AG04450 (cell line): ENCODE data around the gene CCDC71. TPM values are rescaled to one million over a fixed set of nuclear protein-coding genes. Genes with fewer than 3 reads are reported as not detected.
A peak's percentile ranks its signal among the peaks of the same experiment; 100 is the strongest.

Source experiments
- CTCF ChIA-PET: fragments of 300-600, 350-600 bp; formaldehyde crosslinking; extraction: SDS; loops from one replicate; lab custom pipeline; 2022; ENCODE audit warnings: antibody characterized with exemption, inconsistent platforms; lab: Charles Lee
- POLR2A ChIA-PET: fragments of 350-600 bp; formaldehyde crosslinking; extraction: SDS; loops from one replicate; lab custom pipeline; 2021; ENCODE audit warnings: antibody characterized with exemption, inconsistent platforms; lab: Yijun Ruan, JAX
- DNase-seq: peaks from one replicate; pipeline ENCODE4 v3.0.0-alpha.2; 2011; ENCODE audit warnings: low read depth, low spot score
- H3K27ac ChIP-seq: one replicate; pipeline ENCODE4 v1.5.1; 2012; ENCODE audit warnings: low read depth, low read length, control low read depth
- H3K27me3 ChIP-seq: one replicate; pipeline ENCODE4 v1.6.0; 2012; ENCODE audit warnings: low read length; ENCODE audit not compliant: control insufficient read depth, insufficient read depth
- H3K4me3 ChIP-seq: 2 replicates; pipeline ENCODE4 v1.5.1; 2011; ENCODE audit warnings: mild to moderate bottlenecking, low read depth, low read length, control low read depth
- H3K9me3 ChIP-seq: 2 replicates; pipeline ENCODE4 v1.5.1; 2012; ENCODE audit warnings: low read length; ENCODE audit not compliant: control insufficient read depth, insufficient read depth
- CTCF ChIP-seq: IDR thresholded peaks from 2 replicates; pipeline ENCODE4 v1.5.1; 2011; ENCODE audit warnings: low read depth, low read length, control low read depth, inconsistent platforms
- polyA plus RNA-seq: library from polyadenylated mRNA; depleted of rRNA; stranded (reverse); fragments of >200 nt; gene quantifications from 2 replicates; pipeline ENCODE4 v1.2.3, GENCODE V29; 2011

CCDC71 gene
- polyA plus RNA-seq, 1 experiment, result 19.6 TPM

- H3K9me3 ChIP-seq, result no peaks in the 10 kb centered on the region
- POLR2A ChIA-PET, result interaction anchor here (0.9 kb wide), 1 partner anchor 30 kb away, joined by 4 read pairs; the partner anchor contains the start of gene QARS1
- H3K4me3 ChIP-seq, result peak overlapping the region; percentile 22; the same call in 1 of the 2 replicates
- CTCF ChIA-PET, result no interaction called here
- no peak for TF ChIP-seq CTCF
- DNase-seq, result no peak
- no peaks in the 10 kb centered on the region for H3K27me3 ChIP-seq
- no peak overlapping the region for H3K27ac ChIP-seq
These were observed 31.5 kb downstream of the CCDC71 start for GRCh38 chr3:49134471-49135265.

GRCh38 chr3:49133226-49133951 is 32.7 kb downstream of the CCDC71 start:
- Histone ChIP-seq H3K27me3 (no peaks in the 10 kb centered on the region), H3K27ac (peak overlapping the region; percentile 49), H3K9me3 (no peaks in the 10 kb centered on the region), H3K4me3 (peak overlapping the region; percentile 89)
- TF ChIP-seq CTCF, result no peak
- ChIA-PET CTCF (interaction anchor here (0.5 to 2.3 kb wide), 4 partner anchors 64 to 347 kb away, joined by 3 to 12 read pairs (median 4); no protein-coding TSS in a partner anchor), POLR2A (interaction anchor here (0.8 to 4.2 kb wide), 9 partner anchors 12 to 878 kb away, joined by 3 to 39 read pairs (median 6); partner anchors contain the start of genes IMPDH2, QARS1, QRICH1 and USP19)
- peak; percentile 69 for DNase-seq

DNA sequence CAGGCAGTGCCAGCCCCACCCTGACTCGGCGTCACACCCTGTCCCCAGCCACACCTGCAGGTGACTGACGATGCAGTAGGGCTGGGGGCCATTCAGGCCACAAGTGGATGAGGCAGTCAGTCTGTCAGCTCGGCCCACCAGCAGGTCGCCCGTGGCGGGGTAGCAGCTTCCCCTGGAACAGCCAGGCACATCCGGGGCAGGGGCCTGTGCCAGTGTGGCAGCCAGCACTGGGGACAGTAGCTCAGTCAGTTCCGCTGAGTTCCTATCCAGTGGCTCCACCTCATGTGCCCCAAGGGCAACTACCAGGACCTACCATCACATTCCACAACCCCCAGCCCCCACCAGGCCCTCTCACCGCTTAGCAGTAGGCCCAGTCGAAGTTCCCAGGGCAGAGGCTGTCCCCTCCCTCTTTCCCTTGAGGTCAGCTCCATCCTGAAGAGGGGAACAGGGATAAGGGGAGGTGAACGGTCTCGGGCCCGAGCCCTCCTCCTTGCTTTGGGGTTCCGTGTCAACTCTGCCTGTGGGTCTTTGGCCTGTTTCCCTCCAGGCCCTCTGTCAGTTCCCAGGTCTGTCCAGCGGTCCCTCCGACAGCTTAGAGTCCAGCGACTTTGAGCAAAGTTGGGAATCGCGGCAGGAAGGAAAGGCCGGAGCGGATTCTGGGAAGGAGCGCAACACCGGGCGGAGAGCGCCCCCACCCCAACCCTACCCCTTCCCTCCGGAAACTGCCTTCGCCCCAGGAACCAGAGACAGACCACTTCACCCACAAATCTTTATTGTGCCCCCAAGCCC is 33.5 kb downstream of the CCDC71 start, which contains the start of gene LAMB2:
Gene LAMB2, minus strand, starts transcription at position 614 of the 789 bp plus-strand sequence. Its CDS starts 183 bp downstream, at position 431.
- TF ChIP-seq CTCF, result no peak; the same call in 1 of the 2 replicates
- Histone ChIP-seq H3K27me3 (no peaks in the 10 kb centered on the region), H3K27ac (peak within 1 kb of the TSS; percentile 49), H3K4me3 (peak within 1 kb of the TSS; percentile 89), H3K9me3 (no peaks in the 10 kb centered on the region)
- POLR2A ChIA-PET, result interaction anchor here (1.0 to 4.2 kb wide), 7 partner anchors 11 to 125 kb away, joined by 3 to 39 read pairs (median 6); partner anchors contain the start of genes IMPDH2, NDUFAF3, QRICH1 and USP19
- peak; percentile 38 for DNase-seq
- CTCF ChIA-PET, result interaction anchor here (0.6 to 2.3 kb wide), 3 partner anchors 37 to 365 kb away, joined by 4 to 12 read pairs (median 5); no protein-coding TSS in a partner anchor

- CTCF ChIA-PET, result interaction anchor here (1.0 to 2.3 kb wide), 2 partner anchors 37 to 318 kb away, joined by 4 to 12 read pairs; no protein-coding TSS in a partner anchor
- H3K4me3 ChIP-seq, result peak overlapping the region; percentile 89
- no peaks in the 10 kb centered on the region for H3K9me3 ChIP-seq
- no peak overlapping the region for H3K27ac ChIP-seq
- no peaks in the 10 kb centered on the region for H3K27me3 ChIP-seq
- no peak for TF ChIP-seq CTCF
- POLR2A ChIA-PET, result interaction anchor here (1.2 to 4.2 kb wide), 3 partner anchors 11 to 110 kb away, joined by 4 to 39 read pairs (median 29); partner anchors contain the start of genes NDUFAF3, QRICH1 and USP19
- DNase-seq, result no peak
These were observed 34.1 kb downstream of the CCDC71 start for GRCh38 chr3:49132073-49132436.
